GM12864 (cell line): ENCODE results near the gene CELSR1.
"Not testable (repeated sequence)": the region's sequence is repeated elsewhere in the genome, so short reads cannot be mapped to it uniquely, and the experiment has no call there.

Experiments
- DNase-seq: peaks from one replicate; pipeline ENCODE4 v3.0.0-alpha.2; 2011; ENCODE audit warnings: low read depth
- H3K4me3 ChIP-seq: 2 replicates; pipeline ENCODE4 v1.5.1; 2011; ENCODE audit warnings: mild to moderate bottlenecking, low read depth, low read length, control low read depth
- CTCF ChIP-seq: IDR thresholded peaks from 2 replicates; pipeline ENCODE4 v1.5.1; 2011; ENCODE audit warnings: low read depth, mild to moderate bottlenecking, moderate library complexity, low read length, control low read depth, inconsistent platforms; ENCODE audit errors: missing control alignments

CELSR1 gene

GRCh38 chr22:46509416-46510089 lies 27.9 kb downstream of the CELSR1 start:
- H3K4me3 ChIP-seq, result no peak overlapping the region
- no peak for DNase-seq
- no peak for TF ChIP-seq CTCF

GRCh38 chr22:46508491-46508999 lies 28.9 kb downstream of the CELSR1 start:
- no peak for TF ChIP-seq CTCF
- no peak for DNase-seq
- no peak overlapping the region for H3K4me3 ChIP-seq

- TF ChIP-seq CTCF, result no peak
These were observed 29.7 kb downstream of the CELSR1 start for GRCh38 chr22:46507451-46508425.

GRCh38 chr22:46504584-46504983 lies 32.8 kb downstream of the CELSR1 start:
- DNase-seq, result no peak
- no peak for TF ChIP-seq CTCF
- no peak overlapping the region for H3K4me3 ChIP-seq

More at GRCh38 chr22:46507451-46508425, 29.7 kb downstream of the CELSR1 start:
- no peak for DNase-seq
- no peak overlapping the region for H3K4me3 ChIP-seq

- no peak for TF ChIP-seq CTCF
These were observed 34.8 kb downstream of the CELSR1 start for GRCh38 chr22:46502440-46503175.

GRCh38 chr22:46501701-46502100 lies 35.7 kb downstream of the CELSR1 start:
- no peak for DNase-seq
- no peak overlapping the region for H3K4me3 ChIP-seq
- TF ChIP-seq CTCF, result no peak

More at GRCh38 chr22:46502440-46503175, 34.8 kb downstream of the CELSR1 start:
- no peak for DNase-seq
- no peak overlapping the region for H3K4me3 ChIP-seq

- not testable (repeated sequence) for DNase-seq, H3K4me3 ChIP-seq
These were observed 36.2 kb downstream of the CELSR1 start for GRCh38 chr22:46501265-46501664.
